ENCODE data around the gene KCNG2. TPM values are rescaled to one million over a fixed set of nuclear protein-coding genes. Genes with fewer than 3 reads are reported as not detected.

Gene KCNG2
- total RNA-seq, 2 experiments from 2014 or later, result not detected

- no peak for DNase-seq (ENCODE audit: low spot score)
- H3K4me1 ChIP-seq (ENCODE audit: insufficient read depth, low read length, poor library complexity, severe bottlenecking), result no peaks in the 10 kb centered on the region
- intact Hi-C loops (cut with micrococcal nuclease; ENCODE audit: unreplicated experiment), result no loop called here
- no peaks in the 10 kb centered on the region for H3K9me2 ChIP-seq (ENCODE audit: insufficient read depth, low read length)
- TF ChIP-seq EZH2phosphoT487 (IDR thresholded peaks at IDR 0.05; ENCODE audit: borderline replicate concordance, low read depth, low read length) (no peak), CTCF (conservative IDR thresholded peaks at IDR 0.05; ENCODE audit: low read length) (no peak)
- no peaks in the 10 kb centered on the region for H3K79me2 ChIP-seq (ENCODE audit: insufficient read depth, low read depth, low read length)
- ChIA-PET CTCF (ENCODE audit: unreplicated experiment) (no interaction called here), POLR2A (no interaction called here)
- H4K20me1 ChIP-seq (ENCODE audit: insufficient read depth, low read length), result no peaks in the 10 kb centered on the region
- H3K9me3 ChIP-seq (ENCODE audit: low read length), result no peaks in the 10 kb centered on the region
- H2AFZ ChIP-seq (ENCODE audit: low read length), result no peak overlapping the region
- no peak overlapping the region for H3K27ac ChIP-seq (ENCODE audit: low read depth, low read length, poor library complexity, severe bottlenecking)
- no peak overlapping the region for H3K4me2 ChIP-seq (ENCODE audit: low read length)
- H3K36me3 ChIP-seq (ENCODE audit: insufficient read depth, low read length), result no peaks in the 10 kb centered on the region
- no peak overlapping the region for H3K4me3 ChIP-seq (ENCODE audit: low read depth, low read length, poor library complexity, severe bottlenecking)
- BruUV-seq (replicated peaks), result no TSS peak
Observed at GRCh38 chr18:79848579-79849327, 51.0 kb downstream of the KCNG2 start.

DNA sequence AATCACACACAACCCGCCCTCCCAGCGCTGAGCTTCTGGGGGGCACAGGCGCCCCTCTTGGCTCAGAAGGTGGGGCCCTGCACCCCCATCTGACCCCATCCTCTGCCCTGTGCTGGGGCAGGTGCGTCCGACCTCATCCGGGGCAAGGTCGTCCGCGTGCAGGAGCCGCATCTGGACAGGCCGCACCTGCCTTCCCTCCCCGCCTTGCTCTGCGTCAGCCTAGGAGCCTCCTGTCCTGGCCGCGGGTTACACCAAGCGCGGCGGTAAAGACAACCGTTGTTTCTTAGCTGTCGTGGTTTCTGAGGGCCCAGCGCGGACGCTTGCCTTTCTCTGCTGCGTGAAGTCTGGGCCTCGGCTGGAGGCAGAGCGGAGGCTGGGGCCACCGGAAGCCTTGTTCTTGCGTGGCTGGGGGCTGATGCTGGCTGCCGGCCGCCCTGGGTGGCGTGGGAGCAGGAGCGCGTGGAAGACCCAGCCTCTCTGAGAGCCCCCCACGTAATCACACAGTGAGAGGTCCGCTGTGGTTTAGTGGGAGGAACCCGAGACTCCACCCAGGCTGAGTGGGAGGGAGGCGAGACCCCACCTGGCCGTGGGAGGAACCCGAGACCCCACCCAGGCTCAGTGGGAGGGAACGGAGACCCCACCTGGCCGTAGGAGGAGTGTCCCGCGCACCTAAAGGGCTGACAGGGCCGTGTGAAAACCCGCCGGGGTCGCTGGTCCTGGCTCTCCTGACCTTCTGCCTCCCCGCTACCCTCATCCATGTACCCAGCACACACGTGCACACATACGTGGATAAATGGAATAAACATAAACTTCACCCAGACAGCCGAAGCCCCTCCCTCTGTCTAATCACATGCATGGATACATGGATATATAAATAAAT is 51.8 kb downstream of the KCNG2 start:
- no TSS peak for BruUV-seq (replicated peaks)

More for the DNA sequence above, 51.8 kb downstream of the KCNG2 start:
- POLR2A ChIA-PET, result no interaction called here
- CTCF ChIA-PET (ENCODE audit: unreplicated experiment), result no interaction called here
- TF ChIP-seq CTCF (conservative IDR thresholded peaks at IDR 0.05; ENCODE audit: low read length) (no peak), EZH2phosphoT487 (IDR thresholded peaks at IDR 0.05; ENCODE audit: borderline replicate concordance, low read depth, low read length) (no peak)
- H3K79me2 ChIP-seq (ENCODE audit: insufficient read depth, low read depth, low read length), result no peaks in the 10 kb centered on the region
- no peak overlapping the region for H3K4me2 ChIP-seq (ENCODE audit: low read length)
- H3K9me3 ChIP-seq (ENCODE audit: low read length), result no peaks in the 10 kb centered on the region
- DNase-seq (ENCODE audit: low spot score), result no peak
- H3K36me3 ChIP-seq (ENCODE audit: insufficient read depth, low read length), result no peaks in the 10 kb centered on the region
- no peak overlapping the region for H3K27ac ChIP-seq (ENCODE audit: low read depth, low read length, poor library complexity, severe bottlenecking)
- intact Hi-C loops (cut with micrococcal nuclease; ENCODE audit: unreplicated experiment), result no loop called here
- no peaks in the 10 kb centered on the region for H3K4me1 ChIP-seq (ENCODE audit: insufficient read depth, low read length, poor library complexity, severe bottlenecking)
- no peak overlapping the region for H2AFZ ChIP-seq (ENCODE audit: low read length)
- H3K9me2 ChIP-seq (ENCODE audit: insufficient read depth, low read length), result no peaks in the 10 kb centered on the region
- H4K20me1 ChIP-seq (ENCODE audit: insufficient read depth, low read length), result no peaks in the 10 kb centered on the region
- no peak overlapping the region for H3K4me3 ChIP-seq (ENCODE audit: low read depth, low read length, poor library complexity, severe bottlenecking)

Measured in OCI-LY7 (cell line).